OCI-M2 (cell line): ENCODE measurements around the gene NRP2.

Source experiments
- DNase-seq: peaks from one replicate; lab custom pipeline; 2025; ENCODE audit not compliant: unreplicated experiment; lab: John Stamatoyannopoulos, UW

Gene NRP2

GRCh38 chr2:205751569-205752031, 69.3 kb downstream of the NRP2 start:
- no peak for DNase-seq

- no peak for DNase-seq
Measured at GRCh38 chr2:205752296-205752820, 70.1 kb downstream of the NRP2 start.

GRCh38 chr2:205752924-205753323, 70.6 kb downstream of the NRP2 start:
- DNase-seq: no peak

GRCh38 chr2:205754285-205754923, 72.1 kb downstream of the NRP2 start:
- no peak for DNase-seq

GRCh38 chr2:205754924-205755321, 72.6 kb downstream of the NRP2 start:
- DNase-seq: no peak

- no peak for DNase-seq
Measured at GRCh38 chr2:205755923-205756322, 73.6 kb downstream of the NRP2 start.

GRCh38 chr2:205757271-205757670, 75.0 kb downstream of the NRP2 start:
- DNase-seq: no peak

- DNase-seq: no peak
Measured at GRCh38 chr2:205758051-205758450, 75.8 kb downstream of the NRP2 start.

- no peak for DNase-seq
Measured at GRCh38 chr2:205758500-205758899, 76.2 kb downstream of the NRP2 start.

- no peak for DNase-seq
Measured at GRCh38 chr2:205759257-205759656, 77.0 kb downstream of the NRP2 start.

- DNase-seq: no peak
Measured at GRCh38 chr2:205759732-205760131, 77.4 kb downstream of the NRP2 start.

GRCh38 chr2:205760157-205760556, 77.9 kb downstream of the NRP2 start:
- no peak for DNase-seq

- DNase-seq: no peak
Measured at GRCh38 chr2:205761421-205761820, 79.1 kb downstream of the NRP2 start.

- no peak for DNase-seq
Measured at GRCh38 chr2:205762881-205763280, 80.6 kb downstream of the NRP2 start.

- DNase-seq: no peak
Measured at GRCh38 chr2:205763708-205764211, 81.5 kb downstream of the NRP2 start.

- DNase-seq: no peak
Measured at GRCh38 chr2:205764270-205764746, 82.0 kb downstream of the NRP2 start.

- DNase-seq: no peak
Measured at GRCh38 chr2:205765151-205765550, 82.8 kb downstream of the NRP2 start.

GRCh38 chr2:205766779-205767359, 84.6 kb downstream of the NRP2 start:
- no peak for DNase-seq

GRCh38 chr2:205767617-205768016, 85.3 kb downstream of the NRP2 start:
- DNase-seq: no peak

GRCh38 chr2:205768341-205768740, 86.0 kb downstream of the NRP2 start:
- no peak for DNase-seq

GRCh38 chr2:205768815-205769494, 86.7 kb downstream of the NRP2 start:
- DNase-seq: no peak

GRCh38 chr2:205769495-205769850, 87.2 kb downstream of the NRP2 start:
- no peak for DNase-seq
